Measurements from ENCODE around the gene CTNNBIP1. TPM values are rescaled to one million over a fixed set of nuclear protein-coding genes. Genes with fewer than 3 reads are reported as not detected.

CTNNBIP1 gene
- total and polyA plus RNA-seq, 8 donors = 12.3 to 49.8 (median 35.2) TPM

GRCh38 chr1:9847269-9847668, 62.8 kb downstream of the CTNNBIP1 start:
- Histone ChIP-seq H3K4me3 (no peak overlapping the region), H3K4me1 (peaks cover 11 to 30% (median 20%) of the 10 kb centered on the region in 4 donors), H3K9me3 (no peaks in the 10 kb centered on the region), H3K36me3 (peaks cover 4 to 34% (median 17%) of the 10 kb centered on the region in 4 donors), H3K27me3 (no peaks in the 10 kb centered on the region), H3K27ac (no peak overlapping the region)
- intact Hi-C loops (cut with DNase I; ENCODE audit: low total_unique reads) = no loop called here
- 88 to 97% (median 95%) methylated on average over 2 of the region's 2 CpGs for WGBS, 5 donors
- TF ChIP-seq CTCF (IDR thresholded peaks at IDR 0.05) (no peak), POLR2A (IDR thresholded peaks at IDR 0.05) (no peak), POLR2AphosphoS5 (IDR thresholded peaks at IDR 0.05) (no peak), EP300 (IDR thresholded peaks at IDR 0.05) (no peak)
- no peak for DNase-seq

DNA sequence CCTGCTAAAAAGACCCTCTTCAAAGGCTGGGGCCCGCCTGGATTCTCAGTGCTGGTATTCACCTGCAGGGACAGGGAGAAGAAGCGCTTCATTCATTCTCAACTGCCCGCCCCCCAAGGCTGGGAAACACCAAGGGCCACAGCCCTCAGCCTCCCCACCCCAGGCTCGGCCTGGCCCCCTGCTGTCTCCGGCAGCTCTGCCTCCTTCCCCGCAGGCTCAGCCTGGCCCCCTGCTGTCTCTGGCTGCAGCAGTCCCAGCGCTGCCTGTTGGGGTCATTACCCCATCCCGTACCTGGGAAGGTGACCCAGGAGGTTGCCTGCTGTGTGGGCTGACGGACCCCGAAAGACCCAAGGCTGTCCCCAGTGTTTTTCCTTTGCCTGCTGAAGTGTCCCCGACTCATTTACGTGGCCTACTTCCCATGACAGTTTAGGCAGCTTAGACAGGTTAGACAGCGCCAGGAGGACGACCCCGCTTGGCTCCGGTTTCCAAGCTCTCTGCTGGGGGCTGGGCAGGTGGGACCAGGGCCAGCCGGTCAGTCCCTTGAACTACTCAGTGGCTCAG, 63.4 kb downstream of the CTNNBIP1 start:
- TF ChIP-seq CTCF (IDR thresholded peaks at IDR 0.05) = no peak
- TF ChIP-seq EP300 (IDR thresholded peaks at IDR 0.05) = no peak
- Histone ChIP-seq H3K9me3 (no peaks in the 10 kb centered on the region), H3K4me1 (peaks cover 11 to 35% (median 20%) of the 10 kb centered on the region in 4 donors), H3K27ac (no peak overlapping the region), H3K36me3 (peaks cover 4 to 30% (median 17%) of the 10 kb centered on the region in 4 donors), H3K4me3 (no peak overlapping the region), H3K27me3 (no peaks in the 10 kb centered on the region)
- 82 to 90% (median 85%) methylated on average over 17 of the region's 17 CpGs for whole genome bisulfite sequencing, 5 donors
- intact Hi-C loops (cut with DNase I; ENCODE audit: low total_unique reads) = no loop called here
- no peak for DNase-seq

DNA sequence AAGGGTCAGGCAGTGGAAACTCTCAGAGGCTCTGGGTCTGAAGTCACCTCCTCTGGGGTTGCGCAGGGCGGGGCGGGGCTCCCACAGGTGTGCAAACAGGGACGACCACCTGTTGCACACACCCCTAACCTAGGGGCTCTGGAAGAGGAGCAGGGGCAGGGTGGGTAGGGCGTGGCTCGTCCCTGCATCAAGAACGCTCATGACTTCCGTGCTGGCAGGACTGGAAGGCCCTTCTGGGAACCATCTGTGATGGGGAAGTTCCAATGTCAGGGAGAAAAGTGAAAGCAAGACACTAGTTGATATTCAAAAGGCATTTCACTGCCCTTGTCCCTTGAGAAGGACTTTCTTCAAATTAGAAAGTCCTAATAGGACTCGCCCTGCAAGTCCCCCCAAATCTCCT, 64.2 kb downstream of the CTNNBIP1 start:
- peaks cover 4 to 26% (median 16%) of the 10 kb centered on the region in 4 donors for H3K36me3 ChIP-seq
- WGBS, 5 donors = 65 to 79% (median 68%) methylated on average over 9 of the region's 9 CpGs
- H3K4me1 ChIP-seq = peaks cover 11 to 35% (median 20%) of the 10 kb centered on the region in 4 donors
- no peaks in the 10 kb centered on the region for H3K9me3 ChIP-seq
- DNase-seq = no peak
- TF ChIP-seq CTCF (IDR thresholded peaks at IDR 0.05) (no peak), POLR2A (IDR thresholded peaks at IDR 0.05) (no peak), EP300 (IDR thresholded peaks at IDR 0.05) (no peak), POLR2AphosphoS5 (IDR thresholded peaks at IDR 0.05) (no peak)
- no peak overlapping the region for H3K27ac ChIP-seq
- intact Hi-C loops (cut with DNase I; ENCODE audit: low total_unique reads) = no loop called here
- H3K27me3 ChIP-seq = no peaks in the 10 kb centered on the region
- H3K4me3 ChIP-seq = no peak overlapping the region

- Histone ChIP-seq H3K4me3 (no peak overlapping the region), H3K9me3 (no peaks in the 10 kb centered on the region), H3K27me3 (no peaks in the 10 kb centered on the region), H3K4me1 (peaks cover 11 to 35% (median 20%) of the 10 kb centered on the region in 4 donors), H3K36me3 (peaks cover 4 to 14% (median 11%) of the 10 kb centered on the region in 4 donors), H3K27ac (no peak overlapping the region)
- no peak for DNase-seq
- 83 to 90% (median 87%) methylated on average over 3 to 7 of the region's 7 CpGs for WGBS, 5 donors
- TF ChIP-seq CTCF (IDR thresholded peaks at IDR 0.05) (no peak), POLR2A (IDR thresholded peaks at IDR 0.05) (no peak), EP300 (IDR thresholded peaks at IDR 0.05) (no peak)
- intact Hi-C loops (cut with DNase I; ENCODE audit: low total_unique reads) = no loop called here
Observed at GRCh38 chr1:9844756-9845155, 65.3 kb downstream of the CTNNBIP1 start.
